NCI-H1694 treated with DMSO at 0.1 percent for 48 hours (cell line): ENCODE results near the gene GEMIN4.
"Not testable (repeated sequence)": the region's sequence is repeated elsewhere in the genome, so short reads cannot be mapped to it uniquely, and the experiment has no call there.

ENCODE experiments used
- DNase-seq: peaks from one replicate; lab custom pipeline; 2025; lab: John Stamatoyannopoulos, UW

The GEMIN4 gene

GRCh38 chr17:699345-699744, 52.7 kb downstream of the GEMIN4 start:
- no peak for DNase-seq

- not testable (repeated sequence) for DNase-seq
Measured at GRCh38 chr17:698096-698495, 54.0 kb downstream of the GEMIN4 start.

GRCh38 chr17:697682-698081, 54.4 kb downstream of the GEMIN4 start:
- no peak for DNase-seq

- no peak for DNase-seq
Measured at GRCh38 chr17:696369-696768, 55.7 kb downstream of the GEMIN4 start.
